ENCODE results near the gene TBRG4.

Gene TBRG4

GRCh38 chr7:45143616-45144015, 32.1 kb upstream of the TBRG4 start:
- DNase-seq (ENCODE audit: low read depth), result no peak

GRCh38 chr7:45140827-45141226, 29.3 kb upstream of the TBRG4 start:
- no peak for DNase-seq (ENCODE audit: low read depth)

GRCh38 chr7:45138433-45139267, 27.2 kb upstream of the TBRG4 start:
- DNase-seq (ENCODE audit: low read depth), result no peak

GRCh38 chr7:45136106-45137060, 24.9 kb upstream of the TBRG4 start:
- no peak for DNase-seq (ENCODE audit: low read depth)

GRCh38 chr7:45133877-45134276, 22.4 kb upstream of the TBRG4 start:
- DNase-seq (ENCODE audit: low read depth), result no peak

GRCh38 chr7:45133352-45133751, 21.9 kb upstream of the TBRG4 start:
- DNase-seq (ENCODE audit: low read depth), result no peak

GRCh38 chr7:45132708-45133320, 21.3 kb upstream of the TBRG4 start:
- DNase-seq (ENCODE audit: low read depth), result no peak

GRCh38 chr7:45131891-45132290, 20.4 kb upstream of the TBRG4 start:
- no peak for DNase-seq (ENCODE audit: low read depth)

GRCh38 chr7:45130910-45131309, 19.4 kb upstream of the TBRG4 start:
- DNase-seq (ENCODE audit: low read depth), result no peak

GRCh38 chr7:45129906-45130305, 18.4 kb upstream of the TBRG4 start:
- DNase-seq (ENCODE audit: low read depth), result no peak

GRCh38 chr7:45129181-45129800, 17.8 kb upstream of the TBRG4 start:
- DNase-seq (ENCODE audit: low read depth), result no peak

GRCh38 chr7:45126920-45127319, 15.4 kb upstream of the TBRG4 start:
- no peak for DNase-seq (ENCODE audit: low read depth)

- no peak for DNase-seq (ENCODE audit: low read depth)
Measured at GRCh38 chr7:45126201-45126600, 14.7 kb upstream of the TBRG4 start.

GRCh38 chr7:45125193-45125904, 13.9 kb upstream of the TBRG4 start:
- no peak for DNase-seq (ENCODE audit: low read depth)

GRCh38 chr7:45123913-45124710, 12.6 kb upstream of the TBRG4 start:
- no peak for DNase-seq (ENCODE audit: low read depth)

- DNase-seq (ENCODE audit: low read depth), result no peak
Measured at GRCh38 chr7:45122975-45123860, 11.7 kb upstream of the TBRG4 start.

GRCh38 chr7:45119550-45119949, 8.1 kb upstream of the TBRG4 start:
- no peak for DNase-seq (ENCODE audit: low read depth)

GRCh38 chr7:45118889-45119331, 7.4 kb upstream of the TBRG4 start:
- no peak for DNase-seq (ENCODE audit: low read depth)

- DNase-seq (ENCODE audit: low read depth), result no peak
Measured at GRCh38 chr7:45118292-45118691, 6.8 kb upstream of the TBRG4 start.
